COLO668 (cell line): ENCODE data around the gene MAP2.
A peak's percentile ranks its signal among the peaks of the same experiment; 100 is the strongest.

Experiments used
- DNase-seq: peaks from one replicate; lab custom pipeline; 2025; ENCODE audit not compliant: unreplicated experiment; lab: John Stamatoyannopoulos, UW

Gene MAP2

DNA sequence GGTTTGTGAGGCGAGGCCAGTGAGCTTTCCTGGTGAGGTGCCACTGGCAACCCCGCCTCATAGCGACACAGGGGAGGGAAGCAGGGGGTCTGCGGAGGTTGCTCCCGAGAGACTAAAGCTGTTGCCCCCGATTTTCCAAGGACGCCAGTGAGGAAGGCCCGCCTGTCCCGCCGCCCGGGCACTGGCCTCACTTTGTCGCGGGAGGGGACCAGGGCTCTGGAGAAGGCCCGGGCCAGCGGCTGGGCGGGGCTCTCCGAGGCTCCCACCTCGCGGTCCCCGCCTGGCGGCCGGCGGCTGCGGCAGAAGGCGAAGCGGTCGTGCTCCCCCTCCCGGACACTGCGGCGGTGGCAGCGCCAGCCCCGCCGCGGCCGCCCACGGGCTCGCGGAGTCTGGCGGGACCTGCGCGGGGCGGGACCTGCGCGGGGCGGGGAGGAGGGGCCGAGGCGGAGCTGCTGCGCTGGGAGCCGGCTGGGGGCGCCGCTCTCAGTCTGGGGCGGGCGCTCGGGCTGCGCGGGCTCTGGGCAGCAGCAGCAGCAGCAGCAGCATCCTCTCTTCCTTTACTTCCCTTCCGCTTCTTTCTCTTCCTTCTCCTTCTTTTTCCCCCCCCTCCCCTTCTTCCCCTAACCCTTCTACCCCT is at the start of gene MAP2:
Gene MAP2, plus strand, starts transcription at position 486 of the 637 bp plus-strand sequence. CDS start 229,124 bp downstream, outside the sequence.
- DNase-seq = peak; percentile 94

GRCh38 chr2:209376686-209377085 is 47.2 kb upstream of the MAP2 start:
- no peak for DNase-seq

GRCh38 chr2:209380293-209380692 is 43.6 kb upstream of the MAP2 start:
- DNase-seq = peak; percentile 20

- DNase-seq = no peak
These were observed 42.8 kb upstream of the MAP2 start for GRCh38 chr2:209381091-209381490.

GRCh38 chr2:209382775-209383174 is 41.1 kb upstream of the MAP2 start:
- DNase-seq = no peak

DNA sequence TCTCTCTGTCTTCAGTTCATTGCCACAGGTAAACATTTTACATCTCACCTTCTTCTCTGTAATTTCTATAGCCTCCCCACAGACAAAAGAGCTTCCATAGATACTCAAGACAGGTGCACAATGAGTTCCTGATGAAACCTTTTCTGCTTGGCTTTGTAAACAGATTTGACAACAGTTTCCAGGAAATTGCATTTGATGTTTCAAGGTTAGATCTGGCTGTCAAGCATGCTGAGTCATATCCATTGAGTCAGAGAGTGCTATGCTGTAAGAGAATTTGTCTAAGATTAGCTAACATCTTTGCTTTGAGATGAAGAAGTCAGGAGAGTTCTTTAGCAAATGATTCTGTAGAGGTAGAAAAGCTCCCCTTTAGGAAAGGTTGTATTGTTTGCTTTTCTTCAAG is 40.6 kb upstream of the MAP2 start:
- no peak for DNase-seq

DNA sequence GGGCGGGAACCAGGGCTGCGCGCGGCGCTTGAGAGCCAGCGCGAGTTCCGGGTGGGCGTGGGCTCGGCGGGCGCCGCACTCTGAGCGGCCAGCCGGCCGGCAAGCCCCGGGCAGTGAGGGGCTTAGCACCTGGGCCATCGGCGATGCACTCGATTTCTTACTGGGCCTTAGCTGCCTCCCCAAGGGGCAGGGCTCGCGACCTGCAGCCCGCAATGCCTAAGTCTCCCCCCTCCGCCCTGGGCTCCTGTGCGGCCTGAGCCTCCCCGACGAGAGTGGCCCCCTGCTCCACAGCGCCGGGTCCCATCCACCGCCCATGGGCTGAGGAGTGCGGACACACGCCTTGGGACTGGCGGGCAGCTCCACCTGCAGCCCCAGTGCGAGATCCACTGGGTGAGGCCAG is 36.5 kb upstream of the MAP2 start:
- DNase-seq = no peak

DNA sequence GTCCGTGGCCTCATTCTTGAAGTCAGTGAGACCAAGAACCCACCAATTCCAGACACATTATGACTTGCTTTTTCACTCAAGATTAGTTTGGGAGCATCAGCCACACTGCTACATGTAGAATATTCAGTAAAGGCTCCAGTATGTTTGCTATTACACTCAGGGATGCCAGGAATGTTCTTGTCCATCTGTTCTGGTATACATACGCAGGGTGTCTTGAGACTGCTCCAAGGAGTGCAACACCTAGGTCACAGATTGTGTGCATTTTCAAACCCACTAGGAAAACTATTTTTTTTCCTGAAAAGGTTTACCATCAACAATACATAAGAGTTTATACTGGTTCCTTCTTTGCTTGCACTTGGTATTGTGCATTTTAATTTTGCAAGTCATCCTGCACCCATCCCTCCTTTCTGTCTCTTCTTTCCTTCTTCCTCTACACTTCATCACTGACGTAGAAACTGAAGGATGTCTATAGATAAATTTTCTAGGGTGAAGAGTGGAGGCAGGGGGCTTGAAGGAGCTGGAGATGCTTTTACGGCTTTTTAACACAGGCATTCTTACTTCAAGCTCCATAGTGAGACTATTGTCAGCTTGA is 35.3 kb upstream of the MAP2 start:
- DNase-seq = no peak

DNA sequence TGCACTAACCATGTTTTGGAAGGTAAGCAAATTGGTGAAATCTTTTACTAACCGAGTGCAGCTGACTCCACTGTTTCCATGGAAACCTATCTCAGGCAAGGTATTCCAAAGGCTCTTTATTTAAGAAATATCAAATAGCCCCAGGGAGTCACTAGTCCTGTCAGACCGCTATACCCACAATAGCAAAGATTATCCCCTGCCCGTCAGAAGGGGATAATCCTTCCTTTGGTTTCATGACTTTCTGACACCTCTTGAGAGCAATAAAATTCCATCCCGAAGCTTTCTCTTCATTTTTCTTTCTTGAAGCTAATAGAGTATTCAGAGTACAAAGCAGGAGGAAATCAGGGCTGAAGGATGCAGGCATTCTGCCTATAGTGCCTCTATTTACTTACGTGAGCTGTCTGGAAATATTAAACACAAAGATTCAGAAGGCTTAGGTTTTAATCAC is 34.7 kb upstream of the MAP2 start:
- DNase-seq = no peak

DNA sequence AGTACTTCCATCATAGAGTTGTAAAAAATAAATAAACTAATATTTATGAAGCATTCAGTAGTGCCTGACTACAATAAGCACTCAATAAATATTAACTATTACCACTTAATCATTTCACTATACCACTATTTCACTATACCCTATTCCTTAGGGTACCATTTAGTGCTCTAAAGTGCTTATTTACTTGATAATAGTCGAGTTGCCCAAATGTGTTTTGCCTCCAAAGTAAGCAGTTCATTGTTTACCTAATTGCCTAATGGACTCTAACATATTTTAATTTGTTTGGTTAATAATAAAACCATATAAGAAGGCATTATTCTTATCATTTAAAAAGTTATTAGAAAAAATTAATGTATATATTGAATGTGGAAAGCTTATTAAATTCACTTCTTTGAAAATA is 33.0 kb upstream of the MAP2 start:
- no peak for DNase-seq

- DNase-seq = no peak
These were observed 32.0 kb upstream of the MAP2 start for GRCh38 chr2:209391776-209392401.

GRCh38 chr2:209395229-209395628 is 28.6 kb upstream of the MAP2 start:
- no peak for DNase-seq

DNA sequence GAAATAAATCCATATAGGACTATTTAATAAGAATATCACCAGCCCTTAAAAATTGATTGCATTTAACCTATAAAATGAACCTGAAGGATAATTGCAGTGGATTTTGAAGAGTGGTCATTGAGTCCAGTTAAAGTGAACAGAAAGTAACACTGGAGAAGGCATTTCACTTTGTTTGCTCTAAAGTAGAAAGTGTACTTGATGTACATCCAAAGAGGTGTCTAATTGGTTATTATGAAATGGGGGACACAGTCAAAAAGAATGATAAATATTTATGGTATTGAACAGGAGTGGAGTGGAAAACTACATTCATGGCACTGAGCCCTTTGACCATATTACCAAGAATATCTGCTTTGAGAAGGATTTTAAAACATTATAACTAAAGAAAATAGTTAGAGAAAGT is 28.2 kb upstream of the MAP2 start:
- no peak for DNase-seq

DNA sequence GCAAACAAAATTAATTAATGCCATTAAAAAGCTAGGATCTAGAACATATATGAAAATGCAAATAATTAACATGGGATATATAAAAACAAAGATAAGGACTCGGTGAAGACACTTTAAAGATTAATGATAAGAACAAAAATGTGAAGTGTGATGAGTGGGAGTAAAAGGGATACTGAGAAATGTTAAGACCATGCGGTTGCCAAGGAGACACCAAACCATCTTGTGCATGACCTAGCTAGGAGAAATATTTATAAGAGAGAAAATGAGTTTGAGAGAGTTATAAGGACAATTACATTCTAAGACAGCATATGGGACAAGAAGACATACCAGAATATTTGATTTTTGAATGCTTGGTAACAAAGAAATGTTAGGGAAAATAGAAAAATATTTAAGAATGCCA is 25.4 kb upstream of the MAP2 start:
- no peak for DNase-seq

DNA sequence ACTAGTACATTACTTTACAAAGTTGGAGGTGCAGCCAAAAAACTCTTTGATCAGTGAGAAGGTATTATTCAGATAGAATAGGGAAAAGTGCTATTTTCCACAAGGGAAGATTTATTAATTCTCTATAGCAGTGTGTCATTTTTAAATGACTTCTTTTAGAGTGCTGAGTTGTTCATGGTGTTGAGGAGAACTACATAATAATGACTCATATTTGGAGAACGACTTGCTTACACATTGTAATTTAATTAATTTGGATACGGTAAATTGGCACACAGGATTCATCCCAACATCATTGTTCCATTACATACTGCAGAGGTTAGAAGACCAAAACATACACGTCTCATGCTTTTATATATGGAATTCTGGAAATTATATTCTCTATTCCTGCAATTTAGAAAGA is 22.1 kb upstream of the MAP2 start:
- DNase-seq = no peak

- no peak for DNase-seq
These were observed 12.6 kb upstream of the MAP2 start for GRCh38 chr2:209411296-209411695.

GRCh38 chr2:209411718-209412117 is 12.1 kb upstream of the MAP2 start:
- no peak for DNase-seq

GRCh38 chr2:209413311-209414014 is 10.4 kb upstream of the MAP2 start:
- no peak for DNase-seq

GRCh38 chr2:209416913-209417312 is 6.9 kb upstream of the MAP2 start:
- no peak for DNase-seq

DNA sequence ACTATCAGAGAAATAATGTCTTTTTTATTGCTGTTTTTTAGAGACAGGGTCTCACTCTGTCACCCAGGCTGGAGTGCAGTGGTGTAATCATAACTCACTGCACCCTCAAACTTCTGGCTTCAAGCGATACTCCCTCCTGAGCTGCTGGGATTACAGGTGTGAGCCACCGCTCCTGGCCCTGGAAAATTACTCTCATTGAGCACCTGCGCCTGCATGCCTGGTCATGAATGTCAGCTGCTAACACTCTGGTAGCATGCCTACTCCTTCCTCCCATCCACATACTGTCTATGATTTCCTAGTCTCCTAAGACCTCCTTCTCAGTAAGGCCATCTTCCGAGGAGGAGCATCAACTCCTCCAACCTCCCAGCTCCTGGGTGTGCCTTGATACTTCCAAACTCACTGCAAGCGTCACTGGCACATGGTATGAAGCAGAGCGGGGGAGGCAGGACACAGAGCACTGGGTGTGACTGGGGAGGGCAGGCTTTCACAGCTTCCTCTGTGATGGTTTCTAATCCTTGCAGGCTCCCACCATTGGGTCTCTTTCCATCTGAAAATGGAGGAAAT is 1.6 kb upstream of the MAP2 start:
- DNase-seq = no peak

DNA sequence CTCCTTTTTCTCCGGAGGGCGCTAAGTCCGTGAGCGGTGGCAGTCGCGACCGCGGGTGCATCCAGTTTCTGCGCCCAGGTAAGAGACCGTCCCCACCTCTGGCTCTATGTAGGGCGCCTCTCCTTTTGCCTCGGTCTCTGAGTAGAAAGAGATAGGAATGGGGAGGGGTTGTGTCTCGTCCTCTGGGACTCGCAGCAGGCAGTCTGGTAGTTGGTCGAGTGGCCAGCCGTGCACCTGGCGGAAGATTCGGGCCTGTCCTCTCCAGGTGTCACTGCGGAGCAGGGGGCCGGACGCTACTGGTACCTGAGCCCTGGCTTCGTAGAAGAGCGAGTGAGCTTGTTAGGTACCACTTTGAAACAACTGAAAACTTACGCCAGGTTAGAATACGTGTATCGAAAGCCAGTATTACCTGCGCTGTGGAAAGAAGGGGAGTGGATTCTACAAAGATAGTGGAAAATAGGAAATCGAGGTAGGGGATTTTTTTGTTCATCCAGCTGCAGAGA is 403 bp downstream of the MAP2 start:
- DNase-seq = peak; percentile 81
